Suprapubic skin (tissue), 4 donors: ENCODE data around the gene FLNA. TPM values are rescaled to one million over a fixed set of nuclear protein-coding genes. Genes with fewer than 3 reads are reported as not detected.

ENCODE experiments used
- DNase-seq, 2 donors: peaks; one replicate each; pipeline ENCODE4 v3.0.0-alpha.2; 2019; ENCODE audit warnings: low spot score in 2 of 2
- H3K27ac ChIP-seq: fragments of 200-600 bp; sonication (generic); one replicate; pipeline ENCODE4 v1.5.1; 2019
- H3K27me3 ChIP-seq: fragments of 200-600 bp; sonication (generic); one replicate; pipeline ENCODE4 v1.5.1; 2019
- H3K36me3 ChIP-seq: fragments of 200-600 bp; sonication (generic); one replicate; pipeline ENCODE4 v1.5.1; 2019
- H3K4me1 ChIP-seq: fragments of 200-600 bp; sonication (generic); one replicate; pipeline ENCODE4 v1.5.1; 2019
- H3K4me3 ChIP-seq: fragments of 200-600 bp; sonication (generic); one replicate; pipeline ENCODE4 v1.5.1; 2019; ENCODE audit warnings: mild to moderate bottlenecking
- H3K9me3 ChIP-seq: fragments of 200-600 bp; sonication (generic); one replicate; pipeline ENCODE4 v1.5.1; 2019
- CTCF ChIP-seq, 2 donors: fragments of 200-600 bp in 1 of 2; fragments of 450-650 bp in 1 of 2; sonication (generic) in 1 of 2; IDR thresholded peaks; one replicate each; pipeline ENCODE4 v1.5.1; 2016 to 2019; ENCODE audit warnings: antibody characterized with exemption in 2 of 2, mild to moderate bottlenecking in 1 of 2, moderate library complexity in 1 of 2
- EP300 ChIP-seq: sonication (generic); formaldehyde crosslinking; IDR thresholded peaks from one replicate; pipeline ENCODE4 v1.6.1; 2017; ENCODE audit warnings: antibody characterized with exemption
- POLR2A ChIP-seq, 2 donors: fragments of 450-650 bp; IDR thresholded peaks; one replicate each; pipeline ENCODE4 v1.6.1; 2017; ENCODE audit warnings: antibody characterized with exemption in 2 of 2, mild to moderate bottlenecking in 2 of 2, moderate library complexity in 2 of 2
- POLR2AphosphoS5 ChIP-seq, 3 donors: sonication (generic); formaldehyde crosslinking; IDR thresholded peaks; one replicate each; pipeline ENCODE4 v1.6.1; 2017; ENCODE audit warnings: antibody characterized with exemption in 3 of 3
- WGBS: methylation state at CpG from one replicate; pipeline ENCODE4 v1.1.5; 2018; 5-methylcytosine and 5-hydroxymethylcytosine counted together
- total RNA-seq, 4 donors: library from RNA; depleted of rRNA; stranded (reverse); fragments of >200 nt; gene quantifications; one replicate each; pipeline ENCODE4 v1.1.0, GENCODE V29; 2016

FLNA gene
- total RNA-seq, 4 donors from 2014 or later = 374 to 402 (median 386) TPM

- H3K36me3 ChIP-seq = no peaks in the 10 kb centered on the region
- no peak overlapping the region for H3K4me3 ChIP-seq
- no peak for TF ChIP-seq EP300
- no peak for TF ChIP-seq CTCF (IDR thresholded peaks at IDR 0.05)
- no peak for TF ChIP-seq POLR2A (IDR thresholded peaks at IDR 0.05)
- no peak for TF ChIP-seq POLR2AphosphoS5 (IDR thresholded peaks at IDR 0.05)
- no peak for DNase-seq
- no peaks in the 10 kb centered on the region for H3K27me3 ChIP-seq
- H3K4me1 ChIP-seq = peaks cover 11% of the 10 kb centered on the region
- H3K27ac ChIP-seq = no peak overlapping the region
- 81% methylated on average over 10 of the region's 10 CpGs for WGBS
- no peaks in the 10 kb centered on the region for H3K9me3 ChIP-seq
Measured at GRCh38 chrX:154329294-154329693, 45.1 kb downstream of the FLNA start.

GRCh38 chrX:154328646-154329045 lies 45.8 kb downstream of the FLNA start:
- no peak overlapping the region for H3K4me3 ChIP-seq
- no peaks in the 10 kb centered on the region for H3K9me3 ChIP-seq
- peaks cover 11% of the 10 kb centered on the region for H3K4me1 ChIP-seq
- WGBS = 93% methylated on average over 4 of the region's 5 CpGs
- H3K27me3 ChIP-seq = no peaks in the 10 kb centered on the region
- H3K36me3 ChIP-seq = no peaks in the 10 kb centered on the region
- H3K27ac ChIP-seq = no peak overlapping the region
- no peak for DNase-seq
- TF ChIP-seq CTCF (IDR thresholded peaks at IDR 0.05) (no peak), EP300 (no peak), POLR2A (IDR thresholded peaks at IDR 0.05) (no peak), POLR2AphosphoS5 (IDR thresholded peaks at IDR 0.05) (no peak)

GRCh38 chrX:154327038-154327820 lies 47.2 kb downstream of the FLNA start:
- Histone ChIP-seq H3K4me1 (peaks cover 11% of the 10 kb centered on the region), H3K4me3 (no peak overlapping the region), H3K27me3 (no peaks in the 10 kb centered on the region), H3K9me3 (no peaks in the 10 kb centered on the region), H3K27ac (no peak overlapping the region), H3K36me3 (no peaks in the 10 kb centered on the region)
- DNase-seq = no peak
- no peak for TF ChIP-seq POLR2AphosphoS5 (IDR thresholded peaks at IDR 0.05)
- no peak for TF ChIP-seq EP300
- TF ChIP-seq POLR2A (IDR thresholded peaks at IDR 0.05) = no peak
- no peak for TF ChIP-seq CTCF (IDR thresholded peaks at IDR 0.05)
- 55% methylated on average over 11 of the region's 11 CpGs for WGBS

GRCh38 chrX:154325541-154325940 lies 48.9 kb downstream of the FLNA start:
- Histone ChIP-seq H3K4me3 (no peak overlapping the region), H3K36me3 (no peaks in the 10 kb centered on the region), H3K4me1 (peaks cover 11% of the 10 kb centered on the region), H3K27ac (no peak overlapping the region), H3K9me3 (no peaks in the 10 kb centered on the region), H3K27me3 (no peaks in the 10 kb centered on the region)
- no peak for DNase-seq
- TF ChIP-seq EP300 (no peak), POLR2A (IDR thresholded peaks at IDR 0.05) (no peak), POLR2AphosphoS5 (IDR thresholded peaks at IDR 0.05) (no peak), CTCF (IDR thresholded peaks at IDR 0.05) (no peak)
- 81% methylated on average over 8 of the region's 8 CpGs for WGBS

GRCh38 chrX:154323537-154323936 lies 50.9 kb downstream of the FLNA start:
- Histone ChIP-seq H3K27me3 (no peaks in the 10 kb centered on the region), H3K9me3 (no peaks in the 10 kb centered on the region), H3K4me1 (peaks cover 11% of the 10 kb centered on the region), H3K4me3 (no peak overlapping the region), H3K36me3 (no peaks in the 10 kb centered on the region), H3K27ac (no peak overlapping the region)
- TF ChIP-seq POLR2A (IDR thresholded peaks at IDR 0.05) (no peak), EP300 (no peak), CTCF (IDR thresholded peaks at IDR 0.05) (no peak), POLR2AphosphoS5 (IDR thresholded peaks at IDR 0.05) (no peak)
- 78% methylated on average over 3 of the region's 7 CpGs for WGBS
- DNase-seq = no peak
